NCI-H345 treated with DMSO at 0.1 percent for 48 hours (cell line): ENCODE data around the gene TTC27.
"Not testable (repeated sequence)": the region's sequence is repeated elsewhere in the genome, so short reads cannot be mapped to it uniquely, and the experiment has no call there.

Experiments
- DNase-seq: peaks from one replicate; lab custom pipeline; 2025; ENCODE audit not compliant: unreplicated experiment; lab: John Stamatoyannopoulos, UW

TTC27 gene

GRCh38 chr2:32752952-32753351 lies 125.1 kb downstream of the TTC27 start:
- DNase-seq: no peak

- DNase-seq: not testable (repeated sequence)
These were observed 126.8 kb downstream of the TTC27 start for GRCh38 chr2:32754676-32755075.

GRCh38 chr2:32755666-32756065 lies 127.8 kb downstream of the TTC27 start:
- no peak for DNase-seq

GRCh38 chr2:32756074-32756727 lies 128.4 kb downstream of the TTC27 start:
- no peak for DNase-seq

- no peak for DNase-seq
These were observed 130.4 kb downstream of the TTC27 start for GRCh38 chr2:32758232-32758631.

- DNase-seq: no peak
These were observed 132.8 kb downstream of the TTC27 start for GRCh38 chr2:32760628-32761027.

- DNase-seq: no peak
These were observed 140.7 kb downstream of the TTC27 start for GRCh38 chr2:32768387-32769174.

GRCh38 chr2:32770360-32770759 lies 142.5 kb downstream of the TTC27 start:
- no peak for DNase-seq

- DNase-seq: peak; percentile 15
These were observed 145.0 kb downstream of the TTC27 start for GRCh38 chr2:32772638-32773447.

GRCh38 chr2:32773448-32773808 lies 145.6 kb downstream of the TTC27 start:
- DNase-seq: no peak

- no peak for DNase-seq
These were observed 148.1 kb downstream of the TTC27 start for GRCh38 chr2:32775954-32776353.

- DNase-seq: no peak
These were observed 149.9 kb downstream of the TTC27 start for GRCh38 chr2:32777714-32778113.

- DNase-seq: no peak
These were observed 153.1 kb downstream of the TTC27 start for GRCh38 chr2:32780961-32781360.

- DNase-seq: no peak
These were observed 155.6 kb downstream of the TTC27 start for GRCh38 chr2:32783469-32783868.

GRCh38 chr2:32783933-32784332 lies 156.1 kb downstream of the TTC27 start:
- DNase-seq: no peak

- no peak for DNase-seq
These were observed 159.4 kb downstream of the TTC27 start for GRCh38 chr2:32787207-32787606.

GRCh38 chr2:32788114-32788513 lies 160.3 kb downstream of the TTC27 start:
- DNase-seq: no peak

- no peak for DNase-seq
These were observed 164.6 kb downstream of the TTC27 start for GRCh38 chr2:32792416-32792815.

GRCh38 chr2:32798829-32799228 lies 171.0 kb downstream of the TTC27 start:
- no peak for DNase-seq

- DNase-seq: no peak
These were observed 173.9 kb downstream of the TTC27 start for GRCh38 chr2:32801741-32802140.

- no peak for DNase-seq
These were observed 175.0 kb downstream of the TTC27 start for GRCh38 chr2:32802877-32803276.

- DNase-seq: no peak
These were observed 176.4 kb downstream of the TTC27 start for GRCh38 chr2:32804205-32804604.
